SK-N-SH (cell line): ENCODE data around the gene RASGRF2. TPM values are rescaled to one million over a fixed set of nuclear protein-coding genes. Genes with fewer than 3 reads are reported as not detected.

Experiments
- CTCF ChIA-PET: fragments of 300-600, 350-600 bp; formaldehyde crosslinking; extraction: SDS; loops from one replicate; lab custom pipeline; 2021; lab: Yijun Ruan, JAX
- POLR2A ChIA-PET: fragments of 350-600 bp; sonication (Branson Sonifier 250); formaldehyde crosslinking; extraction: SDS; loops from one replicate; lab custom pipeline; 2020; ENCODE audit warnings: antibody characterized with exemption, inconsistent platforms; lab: Yijun Ruan, JAX
- DNase-seq: peaks from one replicate; pipeline ENCODE4 v3.0.0; 2012
- H2AFZ ChIP-seq: fragments of 200-600 bp; sonication (generic); 2 replicates; pipeline ENCODE4 v1.8.1; 2016; ENCODE audit warnings: antibody characterized with exemption, mild to moderate bottlenecking, low read depth
- H3F3A ChIP-seq: fragments of 200-600 bp; sonication (generic); replicated peaks from 2 replicates; pipeline ENCODE3; 2016; ENCODE audit warnings: antibody characterized with exemption, mild to moderate bottlenecking; ENCODE audit not compliant: insufficient read depth
- H3K27ac ChIP-seq, 2 experiments: fragments of 200-500 bp in 1 of 2; fragments of 200-600 bp in 1 of 2; sonication (Bioruptor generic) in 1 of 2; sonication (generic), shearing (Covaris generic) in 1 of 2; 2 replicates each; pipeline versions ENCODE4 v1.5.1 to v1.6.1; 2014 to 2016; ENCODE audit warnings: low read depth in 2 of 2, inconsistent platforms in 1 of 2, low read length in 1 of 2, mild to moderate bottlenecking in 1 of 2, mixed read lengths in 1 of 2
- H3K27me3 ChIP-seq: fragments of 200-600 bp; sonication (generic), shearing (Covaris generic); 2 replicates; pipeline ENCODE4 v1.6.1; 2016; ENCODE audit warnings: mixed run types; ENCODE audit not compliant: insufficient read depth
- H3K36me3 ChIP-seq, 2 experiments: fragments of 200-500 bp in 1 of 2; fragments of 200-600 bp in 1 of 2; sonication (Bioruptor generic) in 1 of 2; sonication (generic) in 1 of 2; replicated peaks in 1 of 2; 2 replicates each; pipeline versions ENCODE3 to v1.5.1; 2014 to 2016; ENCODE audit warnings: low read length in 1 of 2, mild to moderate bottlenecking in 1 of 2; ENCODE audit not compliant: insufficient read depth in 2 of 2, control insufficient read depth in 1 of 2
- H3K4me1 ChIP-seq, 2 experiments: fragments of 200-500 bp in 1 of 2; fragments of 200-600 bp in 1 of 2; sonication (Bioruptor generic) in 1 of 2; sonication (generic), shearing (Covaris generic) in 1 of 2; 2 replicates each; pipeline versions ENCODE4 v1.5.1 to v1.6.1; 2014 to 2016; ENCODE audit warnings: low read depth in 1 of 2, low read length in 1 of 2, mixed run types in 1 of 2; ENCODE audit not compliant: insufficient read depth in 2 of 2, control insufficient read depth in 1 of 2
- H3K4me2 ChIP-seq: fragments of 200-600 bp; sonication (generic), shearing (Covaris generic); 2 replicates; pipeline ENCODE4 v1.6.1; 2017; ENCODE audit warnings: mixed run types
- H3K4me3 ChIP-seq, 2 experiments: fragments of 200-500 bp in 1 of 2; fragments of 200-600 bp in 1 of 2; sonication (Bioruptor generic) in 1 of 2; sonication (generic), shearing (Covaris generic) in 1 of 2; 2 replicates each; pipeline versions ENCODE4 v1.5.1 to v1.8.1; 2014 to 2016; ENCODE audit warnings: low read depth in 2 of 2, inconsistent platforms in 1 of 2, low read length in 1 of 2, mild to moderate bottlenecking in 1 of 2, mixed read lengths in 1 of 2, moderate library complexity in 1 of 2
- H3K79me2 ChIP-seq: fragments of 200-600 bp; sonication (generic); 2 replicates; pipeline ENCODE4 v1.8.1; 2017; ENCODE audit warnings: mild to moderate bottlenecking; ENCODE audit not compliant: insufficient read depth
- H3K9ac ChIP-seq: fragments of 200-600 bp; sonication (generic); 2 replicates; pipeline ENCODE4 v1.6.1; 2017; ENCODE audit warnings: mixed run types
- H3K9me2 ChIP-seq: fragments of 200-600 bp; sonication (generic); 2 replicates; pipeline ENCODE4 v1.6.1; 2017; ENCODE audit warnings: mixed run types
- H3K9me3 ChIP-seq: fragments of 200-600 bp; sonication (generic); 2 replicates; pipeline ENCODE4 v1.6.1; 2017; ENCODE audit warnings: mixed run types, mild to moderate bottlenecking, moderate library complexity
- H4K20me1 ChIP-seq: fragments of 200-600 bp; sonication (generic); 2 replicates; pipeline ENCODE4 v1.6.1; 2017; ENCODE audit warnings: mild to moderate bottlenecking, mixed run types; ENCODE audit not compliant: insufficient read depth
- ELF1 ChIP-seq: IDR thresholded peaks from 2 replicates; pipeline ENCODE4 v1.4.0; 2012
- EP300 ChIP-seq, 2 experiments: IDR thresholded peaks; 2 replicates each; pipeline versions ENCODE4 v1.4.0 to v1.6.1; 2012; ENCODE audit warnings: borderline replicate concordance in 1 of 2, low read depth in 1 of 2, low read length in 1 of 2
- FOSL2 ChIP-seq: IDR thresholded peaks from 2 replicates; pipeline ENCODE4 v1.4.0; 2012; ENCODE audit warnings: low read depth, mild to moderate bottlenecking, moderate library complexity, borderline replicate concordance
- FOXJ3 ChIP-seq: sonication (generic); formaldehyde crosslinking; IDR thresholded peaks from 2 replicates; pipeline ENCODE4 v1.5.1; 2020; ENCODE audit warnings: mild to moderate bottlenecking, missing genetic modification reagents
- FOXM1 ChIP-seq: IDR thresholded peaks from 2 replicates; pipeline ENCODE4 v1.4.0; 2012; ENCODE audit warnings: low read depth, mild to moderate bottlenecking
- GATA2 ChIP-seq: sonication (generic); formaldehyde crosslinking; IDR thresholded peaks from 2 replicates; pipeline ENCODE4 v1.5.0; 2020; ENCODE audit warnings: mild to moderate bottlenecking, missing genetic modification reagents
- JUND ChIP-seq: IDR thresholded peaks from 2 replicates; pipeline ENCODE4 v1.4.0; 2012
- MEF2A ChIP-seq: IDR thresholded peaks from 2 replicates; pipeline ENCODE4 v1.4.0; 2012; ENCODE audit warnings: low read depth, borderline replicate concordance
- MXI1 ChIP-seq: IDR thresholded peaks from 2 replicates; pipeline ENCODE4 v1.6.1; 2012; ENCODE audit warnings: mild to moderate bottlenecking, low read depth, low read length, improper control_type of control experiment
- NFIC ChIP-seq: IDR thresholded peaks from 2 replicates; pipeline ENCODE4 v1.4.0; 2012; ENCODE audit warnings: borderline replicate concordance
- NRF1 ChIP-seq: IDR thresholded peaks from 2 replicates; pipeline ENCODE4 v1.6.1; 2012; ENCODE audit warnings: low read depth, mild to moderate bottlenecking, low read length
- POLR2AphosphoS5 ChIP-seq: IDR thresholded peaks from 2 replicates; pipeline ENCODE4 v1.6.1; 2012; ENCODE audit warnings: low read depth, low read length
- RAD21 ChIP-seq: IDR thresholded peaks from 2 replicates; pipeline ENCODE4 v1.6.1; 2012; ENCODE audit warnings: mild to moderate bottlenecking, low read length
- RCOR1 ChIP-seq: fragments of 150-350 bp; IDR thresholded peaks from 2 replicates; pipeline ENCODE4 v1.6.1; 2017; ENCODE audit warnings: antibody characterized with exemption, low read length
- RXRA ChIP-seq: IDR thresholded peaks from 2 replicates; pipeline ENCODE4 v1.4.0; 2012; ENCODE audit warnings: low read depth, mild to moderate bottlenecking, borderline replicate concordance
- SMC3 ChIP-seq: IDR thresholded peaks from 2 replicates; pipeline ENCODE4 v1.6.1; 2012; ENCODE audit warnings: low read depth, low read length, improper control_type of control experiment
- TAF1 ChIP-seq: IDR thresholded peaks from 2 replicates; pipeline ENCODE4 v1.6.1; 2012; ENCODE audit warnings: low read depth, mild to moderate bottlenecking, low read length, moderate library complexity, borderline replicate concordance
- TEAD4 ChIP-seq: IDR thresholded peaks from 2 replicates; pipeline ENCODE4 v1.4.0; 2012; ENCODE audit warnings: mild to moderate bottlenecking, borderline replicate concordance; ENCODE audit not compliant: insufficient read depth
- YY1 ChIP-seq: IDR thresholded peaks from 2 replicates; pipeline ENCODE4 v1.4.0; 2012; ENCODE audit warnings: low read depth, mild to moderate bottlenecking
- WGBS: methylation state at CpG from one replicate; pipeline ENCODE4 v1.1.6; 2017; ENCODE audit warnings: low lambda C conversion rate; 5-methylcytosine and 5-hydroxymethylcytosine counted together
- polyA plus RNA-seq, 3 experiments: library from polyadenylated mRNA; depleted of rRNA; stranded (reverse); fragments of >200 nt; gene quantifications; 2 replicates each; pipeline ENCODE4 v1.2.3, GENCODE V29; 2012
- TF ChIP-seq, protein P1 (sequence below): IDR thresholded peaks from 2 replicates; pipeline ENCODE4 v1.6.1; 2012; ENCODE audit warnings: mild to moderate bottlenecking, low read depth, low read length, moderate library complexity
- TF ChIP-seq, protein P2 (sequence below): fragments of 150-350 bp; IDR thresholded peaks from 2 replicates; pipeline ENCODE4 v1.6.1; 2017; ENCODE audit warnings: antibody characterized with exemption, low read length, low read depth, borderline replicate concordance
- TF ChIP-seq, protein P3 (sequence below): IDR thresholded peaks from 2 replicates; pipeline ENCODE4 v1.4.0; 2012; ENCODE audit warnings: low read depth, borderline replicate concordance
- TF ChIP-seq, protein P4 (sequence below): fragments of 150-350 bp; IDR thresholded peaks from 2 replicates; pipeline ENCODE4 v1.6.1; 2016; ENCODE audit warnings: mild to moderate bottlenecking, low read depth, low read length

The RASGRF2 gene
- polyA plus RNA-seq, 1 of the 3 experiments (the other 2 are of a cell fraction): under 0.01 TPM

DNA sequence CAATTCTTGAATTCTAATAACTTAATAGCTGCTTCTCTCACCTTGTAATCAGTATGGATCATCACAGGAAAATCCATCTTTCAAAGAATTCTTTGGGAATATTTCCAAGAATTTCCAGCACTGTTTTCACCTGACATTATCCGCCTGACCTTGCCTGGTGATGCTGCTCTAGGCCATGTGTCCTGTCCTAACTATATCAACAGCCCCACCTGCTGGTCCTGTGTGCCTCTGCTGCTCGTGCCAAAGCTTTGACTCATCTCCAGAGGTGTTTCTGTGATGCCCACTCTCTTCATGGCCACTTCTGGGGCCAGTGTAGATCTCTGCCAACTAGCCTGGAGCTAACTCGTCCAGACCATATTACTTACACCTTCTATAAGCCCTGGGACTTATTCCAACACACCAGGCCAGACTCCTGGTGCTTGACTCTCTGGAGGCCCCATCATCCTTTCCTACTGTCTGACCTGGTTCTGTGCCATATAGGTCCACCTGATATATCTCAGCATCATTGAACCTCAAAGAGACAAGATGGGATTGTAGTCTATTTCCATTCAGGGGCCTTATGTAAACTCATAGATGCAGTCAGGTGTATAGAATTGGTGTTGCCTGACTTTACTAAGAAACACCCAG lies 205.4 kb downstream of the RASGRF2 start (continued):
- TF ChIP-seq, protein P1, sequence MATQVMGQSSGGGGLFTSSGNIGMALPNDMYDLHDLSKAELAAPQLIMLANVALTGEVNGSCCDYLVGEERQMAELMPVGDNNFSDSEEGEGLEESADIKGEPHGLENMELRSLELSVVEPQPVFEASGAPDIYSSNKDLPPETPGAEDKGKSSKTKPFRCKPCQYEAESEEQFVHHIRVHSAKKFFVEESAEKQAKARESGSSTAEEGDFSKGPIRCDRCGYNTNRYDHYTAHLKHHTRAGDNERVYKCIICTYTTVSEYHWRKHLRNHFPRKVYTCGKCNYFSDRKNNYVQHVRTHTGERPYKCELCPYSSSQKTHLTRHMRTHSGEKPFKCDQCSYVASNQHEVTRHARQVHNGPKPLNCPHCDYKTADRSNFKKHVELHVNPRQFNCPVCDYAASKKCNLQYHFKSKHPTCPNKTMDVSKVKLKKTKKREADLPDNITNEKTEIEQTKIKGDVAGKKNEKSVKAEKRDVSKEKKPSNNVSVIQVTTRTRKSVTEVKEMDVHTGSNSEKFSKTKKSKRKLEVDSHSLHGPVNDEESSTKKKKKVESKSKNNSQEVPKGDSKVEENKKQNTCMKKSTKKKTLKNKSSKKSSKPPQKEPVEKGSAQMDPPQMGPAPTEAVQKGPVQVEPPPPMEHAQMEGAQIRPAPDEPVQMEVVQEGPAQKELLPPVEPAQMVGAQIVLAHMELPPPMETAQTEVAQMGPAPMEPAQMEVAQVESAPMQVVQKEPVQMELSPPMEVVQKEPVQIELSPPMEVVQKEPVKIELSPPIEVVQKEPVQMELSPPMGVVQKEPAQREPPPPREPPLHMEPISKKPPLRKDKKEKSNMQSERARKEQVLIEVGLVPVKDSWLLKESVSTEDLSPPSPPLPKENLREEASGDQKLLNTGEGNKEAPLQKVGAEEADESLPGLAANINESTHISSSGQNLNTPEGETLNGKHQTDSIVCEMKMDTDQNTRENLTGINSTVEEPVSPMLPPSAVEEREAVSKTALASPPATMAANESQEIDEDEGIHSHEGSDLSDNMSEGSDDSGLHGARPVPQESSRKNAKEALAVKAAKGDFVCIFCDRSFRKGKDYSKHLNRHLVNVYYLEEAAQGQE: no peak
- no peak for TF ChIP-seq YY1
- TF ChIP-seq FOSL2: 0 out of 2 replicates have a peak, but pooled peaks have one; percentile 38
- TF ChIP-seq TAF1: no peak
- 0 out of 2 replicates have a peak, but pooled peaks have one; percentile 24 for TF ChIP-seq RCOR1
- TF ChIP-seq MEF2A: no peak
- TF ChIP-seq GATA2 (CRISPR knock-in tag): no peak
- TF ChIP-seq, all 33 proteins: peak for 7

DNA sequence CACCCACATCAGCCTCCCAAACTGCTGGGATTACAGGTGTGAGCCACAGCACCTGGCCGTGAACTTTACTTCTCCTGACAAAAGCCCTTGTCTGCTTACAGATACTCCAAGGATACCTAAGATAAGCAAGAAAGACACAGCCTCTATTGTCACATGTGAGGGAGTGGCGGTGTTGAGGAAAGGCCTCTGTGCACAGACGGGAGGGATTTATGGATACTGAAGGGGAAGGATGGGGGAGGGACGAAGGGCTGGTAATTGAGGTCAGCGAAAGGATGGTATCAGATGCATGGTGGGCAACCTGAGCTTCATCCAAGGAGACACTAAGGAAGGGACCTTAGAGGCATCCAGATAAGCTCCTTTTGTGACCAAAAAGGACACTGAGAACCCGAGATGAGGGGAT lies 206.3 kb downstream of the RASGRF2 start:
- no peaks in the 10 kb centered on the region for H3F3A ChIP-seq
- no peaks in the 10 kb centered on the region for H4K20me1 ChIP-seq
- 73% methylated on average over 6 of the region's 6 CpGs for WGBS
- no peaks in the 10 kb centered on the region for H3K9me2 ChIP-seq
- H3K36me3 ChIP-seq: no peaks in the 10 kb centered on the region
- ChIA-PET POLR2A (no interaction called here), CTCF (interaction anchor here (0.9 to 3.1 kb wide), 13 partner anchors 10 to 1075 kb away, joined by 3 to 27 read pairs (median 5); no protein-coding TSS in a partner anchor)
- no peak overlapping the region for H3K4me3 ChIP-seq
- no peak overlapping the region for H3K9ac ChIP-seq
- H3K9me3 ChIP-seq: no peaks in the 10 kb centered on the region
- no peak overlapping the region for H3K4me2 ChIP-seq
- no peak overlapping the region for H3K27ac ChIP-seq
- H3K79me2 ChIP-seq: no peaks in the 10 kb centered on the region
- no peak overlapping the region for H2AFZ ChIP-seq
- TF ChIP-seq MEF2A: no peak
- no peak for TF ChIP-seq POLR2AphosphoS5
- TF ChIP-seq, protein P2, sequence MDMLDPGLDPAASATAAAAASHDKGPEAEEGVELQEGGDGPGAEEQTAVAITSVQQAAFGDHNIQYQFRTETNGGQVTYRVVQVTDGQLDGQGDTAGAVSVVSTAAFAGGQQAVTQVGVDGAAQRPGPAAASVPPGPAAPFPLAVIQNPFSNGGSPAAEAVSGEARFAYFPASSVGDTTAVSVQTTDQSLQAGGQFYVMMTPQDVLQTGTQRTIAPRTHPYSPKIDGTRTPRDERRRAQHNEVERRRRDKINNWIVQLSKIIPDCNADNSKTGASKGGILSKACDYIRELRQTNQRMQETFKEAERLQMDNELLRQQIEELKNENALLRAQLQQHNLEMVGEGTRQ: no peak
- no peak for TF ChIP-seq RXRA
- no peak for TF ChIP-seq FOXJ3 (CRISPR knock-in tag)
- TF ChIP-seq FOXM1: no peak
- no peak for TF ChIP-seq EP300 (IDR thresholded peaks at IDR 0.05; ENCODE audit: borderline replicate concordance in 1 of 2, low read depth in 1 of 2, low read length in 1 of 2)
- TF ChIP-seq NRF1: no peak
- TF ChIP-seq, protein P3, sequence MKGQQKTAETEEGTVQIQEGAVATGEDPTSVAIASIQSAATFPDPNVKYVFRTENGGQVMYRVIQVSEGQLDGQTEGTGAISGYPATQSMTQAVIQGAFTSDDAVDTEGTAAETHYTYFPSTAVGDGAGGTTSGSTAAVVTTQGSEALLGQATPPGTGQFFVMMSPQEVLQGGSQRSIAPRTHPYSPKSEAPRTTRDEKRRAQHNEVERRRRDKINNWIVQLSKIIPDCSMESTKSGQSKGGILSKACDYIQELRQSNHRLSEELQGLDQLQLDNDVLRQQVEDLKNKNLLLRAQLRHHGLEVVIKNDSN: no peak
- no peak for TF ChIP-seq JUND
- no peak for TF ChIP-seq NFIC
- no peak for TF ChIP-seq ELF1
- no peak for TF ChIP-seq MXI1
- TF ChIP-seq SMC3: no peak
- no peak for TF ChIP-seq TEAD4
- TF ChIP-seq YY1: no peak
- no peak for TF ChIP-seq RCOR1
- TF ChIP-seq RAD21: no peak
- no peak for TF ChIP-seq TAF1
- TF ChIP-seq, protein P4, sequence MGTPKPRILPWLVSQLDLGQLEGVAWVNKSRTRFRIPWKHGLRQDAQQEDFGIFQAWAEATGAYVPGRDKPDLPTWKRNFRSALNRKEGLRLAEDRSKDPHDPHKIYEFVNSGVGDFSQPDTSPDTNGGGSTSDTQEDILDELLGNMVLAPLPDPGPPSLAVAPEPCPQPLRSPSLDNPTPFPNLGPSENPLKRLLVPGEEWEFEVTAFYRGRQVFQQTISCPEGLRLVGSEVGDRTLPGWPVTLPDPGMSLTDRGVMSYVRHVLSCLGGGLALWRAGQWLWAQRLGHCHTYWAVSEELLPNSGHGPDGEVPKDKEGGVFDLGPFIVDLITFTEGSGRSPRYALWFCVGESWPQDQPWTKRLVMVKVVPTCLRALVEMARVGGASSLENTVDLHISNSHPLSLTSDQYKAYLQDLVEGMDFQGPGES: no peak
- peaks cover 0 to 13% of the 10 kb centered on the region in 2 experiments; a peak in 1 of 4 replicates for H3K4me1 ChIP-seq
- H3K27me3 ChIP-seq: no peaks in the 10 kb centered on the region
- DNase-seq: no peak
